HEK293 (cell line): ENCODE results near the gene GH1.
A peak's percentile ranks its signal among the peaks of the same experiment; 100 is the strongest.

ENCODE experiments used
- CTCF ChIA-PET: fragments of 350-600 bp; formaldehyde crosslinking; extraction: SDS; loops from one replicate; lab custom pipeline; 2021; ENCODE audit warnings: antibody characterized with exemption; lab: Yijun Ruan, JAX
- POLR2A ChIA-PET: fragments of 300-600 bp; formaldehyde crosslinking; extraction: SDS; loops from one replicate; lab custom pipeline; 2020; ENCODE audit warnings: antibody characterized with exemption, inconsistent platforms; lab: Yijun Ruan, JAX
- H3K27ac ChIP-seq: fragments of 200-500 bp; sonication (Bioruptor generic); 2 replicates; pipeline ENCODE4 v1.5.1; 2014; ENCODE audit warnings: low read depth, low read length, control low read depth, inconsistent platforms; ENCODE audit errors: extremely low read depth
- H3K36me3 ChIP-seq, 2 experiments: fragments of 200-500 bp in 1 of 2; sonication (Bioruptor generic) in 1 of 2; 1 replicate in 1 of 2; 2 replicates in 1 of 2; pipeline ENCODE4 v1.5.1; 2014 to 2017; ENCODE audit warnings: inconsistent platforms in 2 of 2, low read length in 2 of 2; ENCODE audit not compliant: control insufficient read depth in 2 of 2, insufficient read depth in 1 of 2
- H3K4me1 ChIP-seq: fragments of 200-500 bp; sonication (Bioruptor generic); 2 replicates; pipeline ENCODE4 v1.5.1; 2014; ENCODE audit warnings: mild to moderate bottlenecking, low read length, inconsistent platforms; ENCODE audit not compliant: control insufficient read depth, insufficient read depth
- H3K4me3 ChIP-seq: 2 replicates; pipeline ENCODE4 v1.5.1; 2011; ENCODE audit warnings: low read depth, mild to moderate bottlenecking, control low read depth, low read length, moderate library complexity
- H3K9me3 ChIP-seq: fragments of 200-500 bp; sonication (Bioruptor generic); 2 replicates; pipeline ENCODE4 v1.5.1; 2014; ENCODE audit warnings: low read depth, low read length, inconsistent platforms; ENCODE audit not compliant: control insufficient read depth, insufficient read depth
- ATF2 ChIP-seq: fragments of 450-650 bp; formaldehyde crosslinking; IDR thresholded peaks from 2 replicates; pipeline ENCODE4 v1.5.1; 2016; ENCODE audit warnings: missing biosample characterization, missing genetic modification characterization, low read depth
- FEZF1 ChIP-seq: fragments of 450-650 bp; formaldehyde crosslinking; IDR thresholded peaks from 2 replicates; pipeline ENCODE4 v1.5.1; 2016; ENCODE audit warnings: missing biosample characterization, missing genetic modification characterization
- KLF1 ChIP-seq: fragments of 450-650 bp; formaldehyde crosslinking; IDR thresholded peaks from 2 replicates; pipeline ENCODE4 v1.5.1; 2016; ENCODE audit warnings: missing biosample characterization, missing genetic modification characterization
- KLF9 ChIP-seq: fragments of 450-650 bp; formaldehyde crosslinking; IDR thresholded peaks from 2 replicates; pipeline ENCODE4 v1.5.1; 2016; ENCODE audit warnings: missing biosample characterization, missing genetic modification characterization, low read depth
- PRDM1 ChIP-seq: fragments of 450-650 bp; formaldehyde crosslinking; IDR thresholded peaks from 2 replicates; pipeline ENCODE4; 2016; ENCODE audit warnings: missing biosample characterization, missing genetic modification characterization
- REST ChIP-seq: fragments of 450-650 bp; formaldehyde crosslinking; IDR thresholded peaks from 2 replicates; pipeline ENCODE4 v1.5.1; 2016; ENCODE audit warnings: missing biosample characterization, missing genetic modification characterization
- YY2 ChIP-seq: fragments of 450-650 bp; formaldehyde crosslinking; IDR thresholded peaks from 2 replicates; pipeline ENCODE4 v1.5.1; 2016; ENCODE audit warnings: missing biosample characterization, missing genetic modification characterization
- ZBTB48 ChIP-seq: fragments of 450-650 bp; formaldehyde crosslinking; IDR thresholded peaks from 2 replicates; pipeline ENCODE4 v1.5.1; 2016; ENCODE audit warnings: missing biosample characterization, missing genetic modification characterization
- ZBTB49 ChIP-seq: fragments of 450-650 bp; formaldehyde crosslinking; IDR thresholded peaks from 2 replicates; pipeline ENCODE4 v1.5.1; 2016; ENCODE audit warnings: missing biosample characterization, missing genetic modification characterization, low read depth
- ZIC2 ChIP-seq: fragments of 450-650 bp; formaldehyde crosslinking; IDR thresholded peaks from 2 replicates; pipeline ENCODE4 v1.5.1; 2016; ENCODE audit warnings: missing biosample characterization, missing genetic modification characterization
- ZNF121 ChIP-seq: fragments of 450-650 bp; formaldehyde crosslinking; IDR thresholded peaks from 2 replicates; pipeline ENCODE4 v1.5.1; 2016; ENCODE audit warnings: missing biosample characterization, missing genetic modification characterization
- ZNF157 ChIP-seq: fragments of 450-650 bp; formaldehyde crosslinking; IDR thresholded peaks from 2 replicates; pipeline ENCODE4 v1.5.1; 2016; ENCODE audit warnings: missing biosample characterization, missing genetic modification characterization
- ZNF24 ChIP-seq: fragments of 450-650 bp; formaldehyde crosslinking; IDR thresholded peaks from 2 replicates; pipeline ENCODE4 v1.5.1; 2016; ENCODE audit warnings: missing biosample characterization, missing genetic modification characterization
- ZNF302 ChIP-seq: fragments of 450-650 bp; formaldehyde crosslinking; IDR thresholded peaks from 2 replicates; pipeline ENCODE4 v1.5.1; 2016; ENCODE audit warnings: missing biosample characterization, missing genetic modification characterization, low read depth
- ZNF324 ChIP-seq: fragments of 450-650 bp; formaldehyde crosslinking; IDR thresholded peaks from 2 replicates; pipeline ENCODE4 v1.5.1; 2016; ENCODE audit warnings: missing biosample characterization, missing genetic modification characterization
- ZNF341 ChIP-seq: fragments of 450-650 bp; formaldehyde crosslinking; IDR thresholded peaks from 2 replicates; pipeline ENCODE4; 2016; ENCODE audit warnings: low read depth, missing biosample characterization, missing genetic modification characterization
- ZNF354C ChIP-seq: fragments of 450-650 bp; formaldehyde crosslinking; IDR thresholded peaks from 2 replicates; pipeline ENCODE4 v1.5.1; 2016; ENCODE audit warnings: missing biosample characterization, missing genetic modification characterization, low read depth, borderline replicate concordance
- ZNF394 ChIP-seq: fragments of 450-650 bp; formaldehyde crosslinking; IDR thresholded peaks from 2 replicates; pipeline ENCODE4 v1.5.1; 2016; ENCODE audit warnings: missing biosample characterization, missing genetic modification characterization, mild to moderate bottlenecking, moderate library complexity, borderline replicate concordance
- ZNF600 ChIP-seq: fragments of 450-650 bp; formaldehyde crosslinking; IDR thresholded peaks from 2 replicates; pipeline ENCODE4 v1.5.1; 2016; ENCODE audit warnings: missing biosample characterization, missing genetic modification characterization
- ZNF677 ChIP-seq: fragments of 450-650 bp; IDR thresholded peaks from 2 replicates; pipeline ENCODE4 v1.5.0; 2018; ENCODE audit warnings: missing biosample characterization, mild to moderate bottlenecking, missing genetic modification characterization, moderate library complexity
- ZNF843 ChIP-seq: fragments of 450-650 bp; formaldehyde crosslinking; IDR thresholded peaks from 2 replicates; pipeline ENCODE4 v1.5.1; 2016; ENCODE audit warnings: missing biosample characterization, missing genetic modification characterization
- ZSCAN30 ChIP-seq: fragments of 450-650 bp; IDR thresholded peaks from 2 replicates; pipeline ENCODE4 v1.5.1; 2018; ENCODE audit warnings: missing biosample characterization, mild to moderate bottlenecking, missing genetic modification characterization, moderate library complexity

GH1 gene

GRCh38 chr17:63929860-63930766 is 11.5 kb upstream of the GH1 start:
- TF ChIP-seq REST (tag by site-specific recombination): no peak
- peak; percentile 63 for TF ChIP-seq ZNF341 (tag by site-specific recombination)
- no peak for TF ChIP-seq ATF2 (tag by site-specific recombination)
- ChIA-PET CTCF (interaction anchor here (0.5 to 3.0 kb wide), 5 partner anchors 11 to 203 kb away, joined by 3 to 17 read pairs (median 4); partner anchors contain the start of gene GH1), POLR2A (no interaction called here)
- H3K9me3 ChIP-seq: no peaks in the 10 kb centered on the region
- no peak overlapping the region for H3K27ac ChIP-seq
- no peaks in the 10 kb centered on the region for H3K36me3 ChIP-seq
- no peaks in the 10 kb centered on the region for H3K4me1 ChIP-seq
- no peak overlapping the region for H3K4me3 ChIP-seq

GRCh38 chr17:63928966-63929695 is 10.5 kb upstream of the GH1 start:
- H3K36me3 ChIP-seq: no peaks in the 10 kb centered on the region
- no peak overlapping the region for H3K4me3 ChIP-seq
- H3K9me3 ChIP-seq: no peaks in the 10 kb centered on the region
- H3K4me1 ChIP-seq: no peaks in the 10 kb centered on the region
- H3K27ac ChIP-seq: no peak overlapping the region
- TF ChIP-seq ZNF600 (tag by site-specific recombination) (no peak), ZNF302 (tag by site-specific recombination) (no peak), ZBTB49 (tag by site-specific recombination) (no peak), PRDM1 (tag by site-specific recombination) (no peak), ZNF394 (tag by site-specific recombination) (no peak)
- CTCF ChIA-PET: interaction anchor here (1.2 to 3.0 kb wide), 4 partner anchors 9 to 96 kb away, joined by 3 to 17 read pairs (median 8); partner anchors contain the start of gene GH1
- POLR2A ChIA-PET: no interaction called here

- Histone ChIP-seq H3K9me3 (no peaks in the 10 kb centered on the region), H3K36me3 (no peaks in the 10 kb centered on the region), H3K4me3 (no peak overlapping the region), H3K27ac (no peak overlapping the region), H3K4me1 (no peaks in the 10 kb centered on the region)
- ChIA-PET CTCF (interaction anchor here (0.5 to 1.2 kb wide), 4 partner anchors 8 to 202 kb away, joined by 3 to 7 read pairs (median 4); no protein-coding TSS in a partner anchor), POLR2A (no interaction called here)
- TF ChIP-seq KLF1 (tag by site-specific recombination): no peak
- TF ChIP-seq ZIC2 (tag by site-specific recombination): no peak
- no peak for TF ChIP-seq ZNF24
- no peak for TF ChIP-seq ZNF121 (tag by site-specific recombination)
- TF ChIP-seq ZBTB48: no peak
- no peak for TF ChIP-seq KLF9 (tag by site-specific recombination)
- TF ChIP-seq PRDM1 (tag by site-specific recombination): no peak
- no peak for TF ChIP-seq ZNF354C (tag by site-specific recombination)
- no peak for TF ChIP-seq ZNF157 (tag by site-specific recombination)
- no peak for TF ChIP-seq YY2
- TF ChIP-seq ZNF843: no peak
- TF ChIP-seq FEZF1 (tag by site-specific recombination): no peak
- no peak for TF ChIP-seq ZSCAN30 (tag by site-specific recombination)
- TF ChIP-seq ZNF677: no peak
- TF ChIP-seq ZNF324 (tag by site-specific recombination): no peak
Measured at GRCh38 chr17:63928172-63928666, 9.6 kb upstream of the GH1 start.
